Keratinocyte (primary cell): ENCODE measurements around the gene CTSS. TPM values are rescaled to one million over a fixed set of nuclear protein-coding genes. Genes with fewer than 3 reads are reported as not detected.

Source experiments
- DNase-seq: peaks from one replicate; pipeline ENCODE4 v3.0.0-alpha.2; 2011; ENCODE audit warnings: low read depth, missing footprints, low spot score
- FAIRE-seq: peaks from 2 replicates; lab custom pipeline; 2011; peaks lifted over from hg19 to GRCh38; lab: Jason Lieb, UNC
- H2AFZ ChIP-seq: 2 replicates; pipeline ENCODE4 v1.6.0; 2012; ENCODE audit warnings: low read length, control low read depth, inconsistent platforms; ENCODE audit not compliant: control insufficient read depth
- H3K27ac ChIP-seq: 2 replicates; pipeline ENCODE4 v1.5.1; 2011; ENCODE audit warnings: low read length; ENCODE audit not compliant: control insufficient read depth, insufficient read depth
- H3K27me3 ChIP-seq: 3 replicates; pipeline ENCODE4 v1.6.0; 2011; ENCODE audit warnings: low read length; ENCODE audit not compliant: control insufficient read depth, insufficient read depth; ENCODE audit errors: extremely low read depth
- H3K36me3 ChIP-seq, 2 experiments: 2 replicates in 1 of 2; 3 replicates in 1 of 2; pipeline ENCODE4 v1.5.1; 2011; ENCODE audit warnings: low read length in 2 of 2, mild to moderate bottlenecking in 1 of 2; ENCODE audit not compliant: control insufficient read depth in 2 of 2, insufficient read depth in 2 of 2; ENCODE audit errors: extremely low read depth in 1 of 2
- H3K4me1 ChIP-seq: 3 replicates; pipeline ENCODE4 v1.5.1; 2011; ENCODE audit warnings: low read length; ENCODE audit not compliant: control insufficient read depth, insufficient read depth; ENCODE audit errors: extremely low read depth
- H3K4me2 ChIP-seq: 3 replicates; pipeline ENCODE4 v1.6.0; 2011; ENCODE audit warnings: low read depth, low read length; ENCODE audit not compliant: control insufficient read depth, insufficient read depth; ENCODE audit errors: extremely low read depth
- H3K4me3 ChIP-seq, 3 experiments: fragments of 200-600 bp in 1 of 3; sonication (generic) in 1 of 3; 2 replicates in 2 of 3; 3 replicates in 1 of 3; pipeline ENCODE4 v1.5.1; 2011 to 2016; ENCODE audit warnings: low read length in 3 of 3, mild to moderate bottlenecking in 3 of 3, control low read depth in 2 of 3, inconsistent platforms in 1 of 3, low read depth in 1 of 3, mixed read lengths in 1 of 3, mixed run types in 1 of 3, moderate library complexity in 1 of 3; ENCODE audit not compliant: control insufficient read depth in 2 of 3, insufficient read depth in 2 of 3; ENCODE audit errors: extremely low read depth in 1 of 3
- H3K79me2 ChIP-seq: 2 replicates; pipeline ENCODE4 v1.6.0; 2012; ENCODE audit warnings: low read length; ENCODE audit not compliant: control insufficient read depth, insufficient read depth
- H3K9ac ChIP-seq: 3 replicates; pipeline ENCODE4 v1.6.0; 2011; ENCODE audit warnings: low read length; ENCODE audit not compliant: control insufficient read depth, insufficient read depth; ENCODE audit errors: extremely low read depth
- H3K9me1 ChIP-seq: 3 replicates; pipeline ENCODE4 v1.6.0; 2011; ENCODE audit warnings: low read length; ENCODE audit not compliant: control insufficient read depth, insufficient read depth; ENCODE audit errors: extremely low read depth
- H3K9me3 ChIP-seq: 2 replicates; pipeline ENCODE4 v1.5.1; 2012; ENCODE audit warnings: low read depth, low read length; ENCODE audit not compliant: control insufficient read depth
- H4K20me1 ChIP-seq: 3 replicates; pipeline ENCODE4 v1.6.0; 2011; ENCODE audit warnings: low read length; ENCODE audit not compliant: control insufficient read depth, insufficient read depth; ENCODE audit errors: extremely low read depth
- EZH2 ChIP-seq: IDR thresholded peaks from one replicate; pipeline ENCODE4 v1.6.1; 2012; ENCODE audit warnings: inconsistent platforms, mild to moderate bottlenecking, low read length, moderate library complexity
- dilution Hi-C: fragments of 300-500 bp; cut with MboI; formaldehyde crosslinking; loops from one replicate; pipeline ENCODE4 v1.7.0; 2020; ENCODE audit warnings: low sequenced_read_pairs; ENCODE audit not compliant: extremely low pct_ligation_motif_present
- polyA plus RNA-seq, 5 experiments: library from polyadenylated mRNA; depleted of rRNA in 3 of 5; stranded (reverse) in 3 of 5; stranded (forward) in 1 of 5; unstranded in 1 of 5; fragments of >200 nt; gene quantifications; 1 replicate in 1 of 5; 2 replicates in 3 of 5; 3 replicates in 1 of 5; pipeline versions ENCODE4 v1.2.1 to v1.2.3, GENCODE V29; 2011 to 2012; ENCODE audit warnings: missing spikeins in 2 of 5, low read depth in 1 of 5, low replicate concordance in 1 of 5
- TF ChIP-seq, protein P1 (sequence below), 3 experiments: IDR thresholded peaks in 1 of 3; conservative IDR thresholded peaks in 1 of 3; optimal IDR thresholded peaks in 1 of 3; 2 replicates in 2 of 3; 3 replicates in 1 of 3; pipeline versions ENCODE3 to v1.5.1; 2011; ENCODE audit warnings: low read length in 3 of 3, mild to moderate bottlenecking in 3 of 3, moderate library complexity in 2 of 3, control low read depth in 1 of 3, inconsistent platforms in 1 of 3; ENCODE audit not compliant: insufficient read depth in 2 of 3; ENCODE audit errors: extremely low read depth in 1 of 3

CTSS gene
- polyA plus RNA-seq, 1 donor (not counting 4 experiments of a cell fraction or from before 2014, with no cell fraction given) = 1.4 TPM

DNA sequence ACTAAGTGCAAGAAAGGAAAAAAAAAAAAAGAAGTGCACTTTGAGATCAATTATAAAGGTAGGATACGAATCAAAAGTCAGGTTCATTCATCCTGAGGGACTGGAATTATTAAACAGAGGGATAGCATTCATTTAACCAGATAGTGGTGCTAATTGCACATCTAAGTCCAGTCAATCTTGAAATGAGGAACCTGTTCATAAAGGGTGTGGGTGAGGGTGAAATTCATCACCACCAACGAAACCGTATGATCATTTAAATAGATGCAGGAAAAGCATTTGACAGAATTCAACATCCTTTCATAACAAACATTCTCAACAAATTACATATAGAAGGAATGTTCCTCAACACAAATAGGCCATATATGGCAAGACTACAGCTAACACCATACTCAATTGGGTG, 5.6 kb downstream of the CTSS start:
- H3K27ac ChIP-seq = no peak overlapping the region
- H2AFZ ChIP-seq = no peak overlapping the region
- FAIRE-seq (no peak), DNase-seq (no peak)
- dilution Hi-C loops = no loop called here
- H3K36me3 ChIP-seq = no peaks in the 10 kb centered on the region
- H4K20me1 ChIP-seq = no peaks in the 10 kb centered on the region
- no peaks in the 10 kb centered on the region for H3K9me3 ChIP-seq
- no peaks in the 10 kb centered on the region for H3K79me2 ChIP-seq
- TF ChIP-seq, protein P1, sequence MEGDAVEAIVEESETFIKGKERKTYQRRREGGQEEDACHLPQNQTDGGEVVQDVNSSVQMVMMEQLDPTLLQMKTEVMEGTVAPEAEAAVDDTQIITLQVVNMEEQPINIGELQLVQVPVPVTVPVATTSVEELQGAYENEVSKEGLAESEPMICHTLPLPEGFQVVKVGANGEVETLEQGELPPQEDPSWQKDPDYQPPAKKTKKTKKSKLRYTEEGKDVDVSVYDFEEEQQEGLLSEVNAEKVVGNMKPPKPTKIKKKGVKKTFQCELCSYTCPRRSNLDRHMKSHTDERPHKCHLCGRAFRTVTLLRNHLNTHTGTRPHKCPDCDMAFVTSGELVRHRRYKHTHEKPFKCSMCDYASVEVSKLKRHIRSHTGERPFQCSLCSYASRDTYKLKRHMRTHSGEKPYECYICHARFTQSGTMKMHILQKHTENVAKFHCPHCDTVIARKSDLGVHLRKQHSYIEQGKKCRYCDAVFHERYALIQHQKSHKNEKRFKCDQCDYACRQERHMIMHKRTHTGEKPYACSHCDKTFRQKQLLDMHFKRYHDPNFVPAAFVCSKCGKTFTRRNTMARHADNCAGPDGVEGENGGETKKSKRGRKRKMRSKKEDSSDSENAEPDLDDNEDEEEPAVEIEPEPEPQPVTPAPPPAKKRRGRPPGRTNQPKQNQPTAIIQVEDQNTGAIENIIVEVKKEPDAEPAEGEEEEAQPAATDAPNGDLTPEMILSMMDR (optimal IDR thresholded peaks at IDR 0.05 in 1 of 3, IDR thresholded peaks at IDR 0.05 in 1 of 3, conservative IDR thresholded peaks at IDR 0.05 in 1 of 3; ENCODE audit: extremely low read depth in 1 of 3, insufficient read depth in 2 of 3, low read length in 3 of 3) = no peak
- TF ChIP-seq EZH2 = no peak
- H3K9ac ChIP-seq = no peak overlapping the region
- H3K27me3 ChIP-seq = no peaks in the 10 kb centered on the region
- H3K4me2 ChIP-seq = no peak overlapping the region
- H3K9me1 ChIP-seq = no peaks in the 10 kb centered on the region
- H3K4me1 ChIP-seq = peaks cover 6% of the 10 kb centered on the region
- no peak overlapping the region for H3K4me3 ChIP-seq

- Histone ChIP-seq H3K9me3 (no peaks in the 10 kb centered on the region), H3K27me3 (no peaks in the 10 kb centered on the region), H3K4me3 (no peak overlapping the region), H4K20me1 (no peaks in the 10 kb centered on the region), H3K79me2 (no peaks in the 10 kb centered on the region), H3K9me1 (no peaks in the 10 kb centered on the region), H3K4me2 (no peak overlapping the region), H3K9ac (no peak overlapping the region), H3K27ac (no peak overlapping the region), H3K36me3 (no peaks in the 10 kb centered on the region), H2AFZ (no peak overlapping the region), H3K4me1 (peaks cover 12% of the 10 kb centered on the region)
- no peak for FAIRE-seq
- no peak for DNase-seq
- TF ChIP-seq EZH2 = no peak
- TF ChIP-seq, protein P1 (optimal IDR thresholded peaks at IDR 0.05 in 1 of 3, IDR thresholded peaks at IDR 0.05 in 1 of 3, conservative IDR thresholded peaks at IDR 0.05 in 1 of 3; ENCODE audit: extremely low read depth in 1 of 3, insufficient read depth in 2 of 3, low read length in 3 of 3) = no peak
- dilution Hi-C loops = no loop called here
Measured at GRCh38 chr1:150753416-150753815, 12.2 kb downstream of the CTSS start.
